ENCODE measurements around the gene ZNF366. TPM values are rescaled to one million over a fixed set of nuclear protein-coding genes. Genes with fewer than 3 reads are reported as not detected.

ZNF366 gene
- total RNA-seq = 12.3 and 21.0 TPM in 2 replicates

GRCh38 chr5:72507231-72507906 lies at the start of gene ZNF366:
TSS of gene ZNF366 (minus strand) at chr5:72507410. CDS start at chr5:72461496, 45,914 bp downstream.

Other genes with a start within 250 kb of the ZNF366 start
- gene MRPS27, start 187.2 kb downstream of the ZNF366 start, total RNA-seq = 52.0 and 54.6 TPM in 2 replicates
- gene PTCD2, start 187.0 kb downstream of the ZNF366 start, total RNA-seq = 1.8 and 4.5 TPM in 2 replicates

All from bladder microvascular endothelial cell (primary cell).